ENCODE results near the gene LBHD2. TPM values are rescaled to one million over a fixed set of nuclear protein-coding genes. Genes with fewer than 3 reads are reported as not detected.

LBHD2 gene
- total and polyA plus RNA-seq, 2 of the 13 experiments (the other 11 are each of a cell fraction or from before 2014, with no cell fraction given): 0.67 to 1.00 TPM

GRCh38 chr14:103100281-103101121 is 16.5 kb downstream of the LBHD2 start (continued):
- TF ChIP-seq ZNF318 (CRISPR knock-in tag; IDR thresholded peaks at IDR 0.05) (peak; percentile 92), PITX1 (CRISPR knock-in tag; IDR thresholded peaks at IDR 0.05) (peak; percentile 71), U2AF2 (IDR thresholded peaks at IDR 0.05; ENCODE audit: low read depth, low read length) (no peak), MAFF (IDR thresholded peaks at IDR 0.05; ENCODE audit: low read depth, low read length) (no peak), MXD1 (CRISPR knock-in tag; IDR thresholded peaks at IDR 0.05) (no peak; the same call in 1 of the 2 replicates), MED1 (CRISPR knock-in tag; IDR thresholded peaks at IDR 0.05) (peak; percentile 97), SNAI1 (CRISPR knock-in tag; IDR thresholded peaks at IDR 0.05; ENCODE audit: borderline replicate concordance) (no peak), ZNF7 (CRISPR knock-in tag; IDR thresholded peaks at IDR 0.05) (no peak), ZNF710 (CRISPR knock-in tag; IDR thresholded peaks at IDR 0.05; ENCODE audit: borderline replicate concordance) (peak; percentile 62; the same call in 1 of the 2 replicates), ZNF816 (CRISPR knock-in tag; IDR thresholded peaks at IDR 0.05; ENCODE audit: borderline replicate concordance) (no peak), TIGD3 (CRISPR knock-in tag; IDR thresholded peaks at IDR 0.05; ENCODE audit: borderline replicate concordance) (0 out of 2 replicates have a peak, but pooled peaks have one; percentile 69), TEAD3 (CRISPR knock-in tag; optimal IDR thresholded peaks at IDR 0.05; ENCODE audit: borderline replicate concordance) (peak; percentile 96), ZNF331 (CRISPR knock-in tag; IDR thresholded peaks at IDR 0.05) (peak; percentile 76), KLF6 (CRISPR knock-in tag; IDR thresholded peaks at IDR 0.05) (peak; percentile 74), ZNF24 (IDR thresholded peaks at IDR 0.05) (no peak), RBM22 (optimal IDR thresholded peaks at IDR 0.05; ENCODE audit: low read length) (no peak)
